Measurements from ENCODE around the gene PNPLA6. TPM values are rescaled to one million over a fixed set of nuclear protein-coding genes. Genes with fewer than 3 reads are reported as not detected.

Gene PNPLA6
- total and polyA plus RNA-seq, 2 of the 13 experiments (the other 11 are each of a cell fraction or from before 2014, with no cell fraction given): 24.9 to 28.2 TPM

- TF ChIP-seq ZHX1 (CRISPR knock-in tag; IDR thresholded peaks at IDR 0.05; ENCODE audit: low read depth) (peak; percentile 85), ZNF33A (CRISPR knock-in tag; IDR thresholded peaks at IDR 0.05; ENCODE audit: borderline replicate concordance) (no peak), ZBTB7A (CRISPR knock-in tag; IDR thresholded peaks at IDR 0.05) (no peak), TRIM22 (IDR thresholded peaks at IDR 0.05) (no peak), POLR2G (IDR thresholded peaks at IDR 0.05; ENCODE audit: low read depth, low read length) (no peak), ZNF503 (CRISPR knock-in tag; IDR thresholded peaks at IDR 0.05) (0 out of 2 replicates have a peak, but pooled peaks have one; percentile 41), ZNF513 (CRISPR knock-in tag; conservative IDR thresholded peaks at IDR 0.05) (no peak; the same call in 1 of the 2 replicates), E2F2 (CRISPR knock-in tag; IDR thresholded peaks at IDR 0.05; ENCODE audit: borderline replicate concordance) (no peak), BCL6 (CRISPR knock-in tag; IDR thresholded peaks at IDR 0.05) (peak; percentile 49; the same call in 1 of the 2 replicates), ZFAT (CRISPR knock-in tag; conservative IDR thresholded peaks at IDR 0.05) (no peak), ZNF607 (CRISPR knock-in tag; IDR thresholded peaks at IDR 0.05; ENCODE audit: borderline replicate concordance) (no peak; the same call in 1 of the 2 replicates), ZNF253 (CRISPR knock-in tag; IDR thresholded peaks at IDR 0.05; ENCODE audit: borderline replicate concordance) (no peak), KDM1A (CRISPR knock-in tag; IDR thresholded peaks at IDR 0.05) (no peak), CHD4 (IDR thresholded peaks at IDR 0.05; ENCODE audit: borderline replicate concordance, low read length) (no peak), PRDM4 (CRISPR knock-in tag; IDR thresholded peaks at IDR 0.05; ENCODE audit: borderline replicate concordance) (no peak), ZNF207 (IDR thresholded peaks at IDR 0.05; ENCODE audit: borderline replicate concordance) (peak; percentile 84; the same call in 1 of the 2 replicates), RFXANK (CRISPR knock-in tag; IDR thresholded peaks at IDR 0.05) (0 out of 2 replicates have a peak, but pooled peaks have one; percentile 72)
These were observed 13.2 kb upstream of the PNPLA6 start, which contains the start of gene MCOLN1 (continued) for GRCh38 chr19:7522072-7522922.

Measured in HepG2 (cell line).